Activated B cell treated with CpG ODN at 0.5 μM for 24 hours (primary cell): Measurements from ENCODE around the gene ERGIC1. TPM values are rescaled to one million over a fixed set of nuclear protein-coding genes. Genes with fewer than 3 reads are reported as not detected.

Experiments
- ATAC-seq: fragments of 200-7000 bp; cut with Tn5 transposase; one replicate; pipeline ENCODE4 v1.10.0; 2021; ENCODE audit warnings: low read depth, mild to moderate bottlenecking, moderate library complexity
- CTCF ChIA-PET: fragments of 350-600 bp; sonication (Branson Sonifier 250); formaldehyde crosslinking; loops from one replicate; lab custom pipeline; 2021; ENCODE audit warnings: antibody characterized with exemption; lab: Charles Lee
- POLR2A ChIA-PET: fragments of 350-600 bp; sonication (Branson Sonifier 250); formaldehyde crosslinking; loops from one replicate; lab custom pipeline; 2021; ENCODE audit warnings: antibody characterized with exemption; lab: Charles Lee
- DNase-seq: peaks from one replicate; pipeline ENCODE4 v3.0.0; 2022
- H3K27ac Mint-ChIP-seq: one replicate; pipeline ENCODE4 v1.8.0; 2020; ENCODE audit warnings: mixed read lengths
- H3K27me3 Mint-ChIP-seq: one replicate; pipeline ENCODE4 v1.8.0; 2021; ENCODE audit warnings: mixed read lengths
- H3K36me3 Mint-ChIP-seq: one replicate; pipeline ENCODE4 v1.8.0; 2021; ENCODE audit warnings: low read depth, mixed read lengths
- H3K4me1 Mint-ChIP-seq: one replicate; pipeline ENCODE4 v1.8.0; 2021; ENCODE audit warnings: mixed read lengths
- H3K4me3 Mint-ChIP-seq: one replicate; pipeline ENCODE4 v1.8.0; 2020; ENCODE audit warnings: mild to moderate bottlenecking, mixed read lengths
- H3K9me3 Mint-ChIP-seq: one replicate; pipeline ENCODE4 v1.8.0; 2020; ENCODE audit warnings: mixed read lengths
- intact Hi-C: fragments of 100-400 bp; cut with micrococcal nuclease; formaldehyde crosslinking; loops from one replicate; pipeline ENCODE4 v1.15.1; 2024
- total RNA-seq: library from RNA; stranded (reverse); gene quantifications from 2 replicates; pipeline ENCODE4 v1.2.3, GENCODE V29; 2022
- TF ChIP-seq, protein P1 (sequence below): fragments of 200-600 bp; IDR thresholded peaks from one replicate; pipeline ENCODE4 v1.8.0; 2022; ENCODE audit warnings: antibody characterized with exemption, mild to moderate bottlenecking

The ERGIC1 gene
- total RNA-seq, 1 donor from 2014 or later: 72.5 TPM

DNA sequence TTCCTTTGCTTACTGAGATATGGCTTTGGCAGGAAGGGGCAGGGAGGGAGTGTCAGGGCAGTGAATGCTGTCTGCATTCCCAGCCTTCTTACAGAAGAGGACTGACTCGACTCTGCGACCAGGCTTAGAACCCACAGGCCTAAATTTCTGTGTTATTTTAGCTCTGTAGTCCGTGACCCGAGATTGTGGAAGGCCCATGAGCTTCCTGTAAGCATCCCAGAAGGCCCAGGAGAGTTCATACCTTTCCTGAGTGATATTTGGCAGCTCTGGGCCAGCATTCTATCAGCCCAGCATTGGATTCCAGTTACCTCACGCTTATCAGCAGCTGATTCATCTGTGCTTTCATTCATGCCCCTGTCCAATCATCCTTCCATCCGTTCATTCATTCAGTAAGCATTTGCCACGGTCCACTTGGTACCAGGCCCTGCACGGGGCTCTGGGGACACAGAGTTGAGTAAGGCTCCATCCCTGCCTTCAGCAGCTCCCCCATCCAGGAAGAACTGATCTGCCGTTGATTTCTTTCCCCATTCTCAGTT, 97.0 kb downstream of the ERGIC1 start:
- TF ChIP-seq, protein P1, sequence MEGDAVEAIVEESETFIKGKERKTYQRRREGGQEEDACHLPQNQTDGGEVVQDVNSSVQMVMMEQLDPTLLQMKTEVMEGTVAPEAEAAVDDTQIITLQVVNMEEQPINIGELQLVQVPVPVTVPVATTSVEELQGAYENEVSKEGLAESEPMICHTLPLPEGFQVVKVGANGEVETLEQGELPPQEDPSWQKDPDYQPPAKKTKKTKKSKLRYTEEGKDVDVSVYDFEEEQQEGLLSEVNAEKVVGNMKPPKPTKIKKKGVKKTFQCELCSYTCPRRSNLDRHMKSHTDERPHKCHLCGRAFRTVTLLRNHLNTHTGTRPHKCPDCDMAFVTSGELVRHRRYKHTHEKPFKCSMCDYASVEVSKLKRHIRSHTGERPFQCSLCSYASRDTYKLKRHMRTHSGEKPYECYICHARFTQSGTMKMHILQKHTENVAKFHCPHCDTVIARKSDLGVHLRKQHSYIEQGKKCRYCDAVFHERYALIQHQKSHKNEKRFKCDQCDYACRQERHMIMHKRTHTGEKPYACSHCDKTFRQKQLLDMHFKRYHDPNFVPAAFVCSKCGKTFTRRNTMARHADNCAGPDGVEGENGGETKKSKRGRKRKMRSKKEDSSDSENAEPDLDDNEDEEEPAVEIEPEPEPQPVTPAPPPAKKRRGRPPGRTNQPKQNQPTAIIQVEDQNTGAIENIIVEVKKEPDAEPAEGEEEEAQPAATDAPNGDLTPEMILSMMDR: no peak
- no peak for DNase-seq
- peak overlapping the region; percentile 37 for H3K27ac Mint-ChIP-seq
- peaks cover 62% of the 10 kb centered on the region for H3K36me3 Mint-ChIP-seq
- intact Hi-C loops: loop anchor here (5.0 kb wide), 1 partner anchor 454 kb away; no protein-coding TSS in a partner anchor
- ChIA-PET POLR2A (interaction anchor here (0.5 to 3.4 kb wide), 5 partner anchors 116 to 216 kb away, joined by 3 to 31 read pairs (median 4); partner anchors contain the start of gene DUSP1), CTCF (interaction anchor here (0.6 to 11.2 kb wide), 12 partner anchors 16 to 1655 kb away, joined by 3 to 194 read pairs (median 6); partner anchors contain the start of genes ATP6V0E1 and DUSP1)
- ATAC-seq: peak; percentile 72
- no peaks in the 10 kb centered on the region for H3K9me3 Mint-ChIP-seq
- H3K27me3 Mint-ChIP-seq: no peaks in the 10 kb centered on the region
- H3K4me1 Mint-ChIP-seq: peaks cover 17% of the 10 kb centered on the region
- H3K4me3 Mint-ChIP-seq: no peak overlapping the region

DNA sequence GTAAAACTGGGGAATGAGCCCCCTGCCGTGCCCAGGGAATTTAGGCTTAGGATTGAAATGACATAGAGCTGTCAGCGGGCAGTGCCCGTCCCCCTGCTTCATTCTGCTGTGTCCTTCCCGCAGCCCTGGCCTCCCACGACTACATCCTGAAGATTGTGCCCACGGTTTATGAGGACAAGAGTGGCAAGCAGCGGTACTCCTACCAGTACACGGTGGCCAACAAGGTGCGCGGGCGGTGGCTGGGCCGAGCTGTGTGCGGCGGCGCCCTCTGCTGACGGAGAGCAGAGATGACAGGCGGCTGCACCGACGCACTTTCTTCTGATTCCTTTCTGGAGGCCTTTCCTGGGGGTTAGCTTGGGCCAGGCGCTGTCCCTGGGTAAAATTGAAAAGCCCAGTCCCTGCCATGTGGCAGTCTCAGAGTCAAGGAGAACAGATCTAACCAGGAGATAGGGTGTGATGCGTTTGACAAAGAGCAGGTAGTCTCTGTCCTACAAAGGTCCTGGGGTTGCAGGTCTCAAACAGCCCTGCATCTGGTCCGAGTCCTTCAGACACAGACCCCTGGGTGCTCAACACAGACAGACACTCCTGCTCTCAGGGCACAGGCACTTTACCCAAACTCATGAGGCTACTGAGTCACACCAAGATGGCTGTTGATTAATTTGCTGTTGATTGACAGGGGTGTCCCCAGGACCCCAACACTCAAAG, 98.4 kb downstream of the ERGIC1 start:
- DNase-seq (peak; percentile 58), ATAC-seq (peak; percentile 92)
- ChIA-PET POLR2A (interaction anchor here (0.6 to 3.4 kb wide), 3 partner anchors 128 to 218 kb away, joined by 7 to 31 read pairs (median 7); partner anchors contain the start of gene DUSP1), CTCF (interaction anchor here (0.7 to 11.2 kb wide), 19 partner anchors 9 to 235 kb away, joined by 3 to 194 read pairs (median 5); partner anchors contain the start of genes ATP6V0E1 and DUSP1)
- H3K9me3 Mint-ChIP-seq: no peaks in the 10 kb centered on the region
- no peak overlapping the region for H3K27ac Mint-ChIP-seq
- H3K4me3 Mint-ChIP-seq: no peak overlapping the region
- H3K36me3 Mint-ChIP-seq: peaks cover 63% of the 10 kb centered on the region
- H3K27me3 Mint-ChIP-seq: no peaks in the 10 kb centered on the region
- H3K4me1 Mint-ChIP-seq: peaks cover 17% of the 10 kb centered on the region
- TF ChIP-seq, protein P1: peak; percentile 81
- intact Hi-C loops: loop anchor here (1.0 to 5.0 kb wide), 4 partner anchors 21 to 455 kb away; no protein-coding TSS in a partner anchor

DNA sequence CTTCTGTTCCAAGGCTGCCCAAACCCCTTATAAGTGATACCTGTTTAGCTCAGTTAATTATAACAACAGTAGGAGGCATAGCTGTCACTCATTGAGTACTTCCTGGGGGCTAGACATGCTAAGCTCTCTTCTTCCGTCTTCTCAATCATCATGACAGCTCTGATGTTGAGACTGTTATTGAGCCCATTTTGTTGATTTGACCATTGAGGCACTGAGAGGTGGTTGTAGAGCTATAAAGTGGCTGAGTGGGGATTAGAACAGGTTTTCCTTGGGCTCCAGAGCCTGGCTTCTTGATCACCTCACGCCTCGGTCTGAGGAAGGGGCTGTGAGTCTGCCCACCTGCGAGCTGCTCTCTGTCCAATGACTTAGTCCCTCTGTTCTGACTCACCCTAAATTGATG, 99.2 kb downstream of the ERGIC1 start:
- Mint-ChIP-seq H3K36me3 (peaks cover 62% of the 10 kb centered on the region), H3K27me3 (no peaks in the 10 kb centered on the region), H3K9me3 (no peaks in the 10 kb centered on the region), H3K4me3 (no peak overlapping the region), H3K27ac (no peak overlapping the region), H3K4me1 (peaks cover 17% of the 10 kb centered on the region)
- CTCF ChIA-PET: interaction anchor here (0.6 to 11.2 kb wide), 14 partner anchors 8 to 236 kb away, joined by 3 to 194 read pairs (median 6); partner anchors contain the start of genes ATP6V0E1 and DUSP1
- intact Hi-C loops: loop anchor here (5.0 kb wide), 1 partner anchor 456 kb away; no protein-coding TSS in a partner anchor
- TF ChIP-seq, protein P1: no peak
- DNase-seq (no peak), ATAC-seq (no peak)
- POLR2A ChIA-PET: interaction anchor here (2.0 to 3.4 kb wide), 2 partner anchors 162 to 219 kb away, joined by 7 to 31 read pairs; partner anchors contain the start of gene DUSP1

DNA sequence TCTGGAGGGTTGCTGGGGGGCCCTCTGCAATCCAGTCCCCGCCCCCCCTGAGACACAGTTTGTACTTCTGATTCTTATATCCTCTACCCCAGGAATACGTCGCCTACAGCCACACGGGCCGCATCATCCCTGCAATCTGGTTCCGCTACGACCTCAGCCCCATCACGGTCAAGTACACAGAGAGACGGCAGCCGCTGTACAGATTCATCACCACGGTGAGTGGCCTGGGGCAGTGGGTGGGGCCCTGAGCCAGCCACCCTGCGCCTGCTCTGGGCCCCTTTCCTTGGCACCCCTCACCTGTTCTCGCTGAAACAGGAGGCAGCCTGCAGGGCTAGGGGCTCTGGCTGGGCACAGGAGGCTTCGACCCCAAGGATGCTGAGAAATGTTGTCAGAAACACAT, 101.0 kb downstream of the ERGIC1 start:
- Mint-ChIP-seq H3K27ac (no peak overlapping the region), H3K27me3 (no peaks in the 10 kb centered on the region), H3K9me3 (no peaks in the 10 kb centered on the region), H3K4me1 (peaks cover 17% of the 10 kb centered on the region), H3K36me3 (peaks cover 66% of the 10 kb centered on the region), H3K4me3 (no peak overlapping the region)
- DNase-seq (no peak), ATAC-seq (no peak)
- CTCF ChIA-PET: interaction anchor here (1.2 to 11.2 kb wide), 3 partner anchors 165 to 235 kb away, joined by 4 to 194 read pairs (median 4); no protein-coding TSS in a partner anchor
- POLR2A ChIA-PET: no interaction called here
- TF ChIP-seq, protein P1: no peak
- intact Hi-C loops: no loop called here
